ENCODE data around the gene ITPKB.

The ITPKB gene

GRCh38 chr1:226692051-226692792 is 46.9 kb downstream of the ITPKB start:
- H3K27me3 Mint-ChIP-seq: no peaks in the 10 kb centered on the region

DNA sequence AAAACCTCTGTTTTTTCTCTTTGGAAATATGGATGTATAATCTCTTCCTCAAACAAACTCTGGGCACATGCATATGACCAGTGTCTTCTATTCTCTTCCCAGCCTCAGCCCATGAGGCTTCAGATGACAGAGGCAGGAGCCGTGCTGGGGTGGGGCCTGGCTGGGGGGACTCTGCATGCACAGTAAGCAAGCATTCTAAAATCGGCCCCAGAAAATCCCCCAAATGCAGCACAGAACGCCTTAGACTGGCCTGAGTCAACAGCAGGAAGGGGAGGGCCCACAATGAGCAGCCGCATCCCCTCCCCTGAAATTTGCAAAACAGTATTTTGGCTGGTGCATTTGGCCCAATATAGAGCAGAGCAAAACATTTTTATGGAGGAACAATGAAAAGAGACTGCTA is 47.8 kb downstream of the ITPKB start:
- ATAC-seq: peak; percentile 72
- Mint-ChIP-seq H3K4me1 (peaks cover 97% of the 10 kb centered on the region), H3K9me3 (no peaks in the 10 kb centered on the region), H3K27ac (peak overlapping the region; percentile 87 to 99), H3K27me3 (no peaks in the 10 kb centered on the region), H3K4me3 (peak overlapping the region; percentile 65 to 74)
- DNase-seq: peak in 1 of 2 donors; percentile 82

More at GRCh38 chr1:226692051-226692792, 46.9 kb downstream of the ITPKB start:
- no peaks in the 10 kb centered on the region for H3K9me3 Mint-ChIP-seq
- peaks cover 97% of the 10 kb centered on the region for H3K4me1 Mint-ChIP-seq
- DNase-seq (no peak), ATAC-seq (no peak)
- peak overlapping the region; percentile 87 to 99 for H3K27ac Mint-ChIP-seq
- peak overlapping the region; percentile 65 to 74 for H3K4me3 Mint-ChIP-seq

GRCh38 chr1:226690460-226690982 is 48.6 kb downstream of the ITPKB start:
- Mint-ChIP-seq H3K9me3 (no peaks in the 10 kb centered on the region), H3K4me3 (peak overlapping the region; percentile 65 to 74), H3K4me1 (peaks cover 97% of the 10 kb centered on the region), H3K27me3 (no peaks in the 10 kb centered on the region), H3K27ac (peak overlapping the region; percentile 87 to 99)
- peak in 1 of 2 donors; percentile 87 for DNase-seq
- peak; percentile 81 for ATAC-seq

GRCh38 chr1:226688808-226689207 is 50.3 kb downstream of the ITPKB start:
- Mint-ChIP-seq H3K27me3 (no peaks in the 10 kb centered on the region), H3K9me3 (no peaks in the 10 kb centered on the region), H3K4me1 (peaks cover 100% of the 10 kb centered on the region), H3K27ac (peak overlapping the region; percentile 87 to 99), H3K4me3 (peak overlapping the region; percentile 59 to 74)
- DNase-seq (no peak), ATAC-seq (no peak)

- Mint-ChIP-seq H3K27ac (peak overlapping the region; percentile 90 to 99), H3K27me3 (no peaks in the 10 kb centered on the region), H3K4me1 (peaks cover 100% of the 10 kb centered on the region), H3K4me3 (peak overlapping the region; percentile 59 to 74), H3K9me3 (no peaks in the 10 kb centered on the region)
- DNase-seq (peak in 1 of 2 donors; percentile 68), ATAC-seq (peak; percentile 47)
Observed at GRCh38 chr1:226688056-226688748, 50.9 kb downstream of the ITPKB start.

- Mint-ChIP-seq H3K4me3 (peak overlapping the region; percentile 59 to 74), H3K9me3 (no peaks in the 10 kb centered on the region), H3K27me3 (no peaks in the 10 kb centered on the region), H3K27ac (peak overlapping the region; percentile 90 to 91), H3K4me1 (peaks cover 100% of the 10 kb centered on the region)
- peak; percentile 44 for ATAC-seq
- peak in 1 of 2 donors; percentile 64 for DNase-seq
Observed at GRCh38 chr1:226687426-226687825, 51.7 kb downstream of the ITPKB start.

DNA sequence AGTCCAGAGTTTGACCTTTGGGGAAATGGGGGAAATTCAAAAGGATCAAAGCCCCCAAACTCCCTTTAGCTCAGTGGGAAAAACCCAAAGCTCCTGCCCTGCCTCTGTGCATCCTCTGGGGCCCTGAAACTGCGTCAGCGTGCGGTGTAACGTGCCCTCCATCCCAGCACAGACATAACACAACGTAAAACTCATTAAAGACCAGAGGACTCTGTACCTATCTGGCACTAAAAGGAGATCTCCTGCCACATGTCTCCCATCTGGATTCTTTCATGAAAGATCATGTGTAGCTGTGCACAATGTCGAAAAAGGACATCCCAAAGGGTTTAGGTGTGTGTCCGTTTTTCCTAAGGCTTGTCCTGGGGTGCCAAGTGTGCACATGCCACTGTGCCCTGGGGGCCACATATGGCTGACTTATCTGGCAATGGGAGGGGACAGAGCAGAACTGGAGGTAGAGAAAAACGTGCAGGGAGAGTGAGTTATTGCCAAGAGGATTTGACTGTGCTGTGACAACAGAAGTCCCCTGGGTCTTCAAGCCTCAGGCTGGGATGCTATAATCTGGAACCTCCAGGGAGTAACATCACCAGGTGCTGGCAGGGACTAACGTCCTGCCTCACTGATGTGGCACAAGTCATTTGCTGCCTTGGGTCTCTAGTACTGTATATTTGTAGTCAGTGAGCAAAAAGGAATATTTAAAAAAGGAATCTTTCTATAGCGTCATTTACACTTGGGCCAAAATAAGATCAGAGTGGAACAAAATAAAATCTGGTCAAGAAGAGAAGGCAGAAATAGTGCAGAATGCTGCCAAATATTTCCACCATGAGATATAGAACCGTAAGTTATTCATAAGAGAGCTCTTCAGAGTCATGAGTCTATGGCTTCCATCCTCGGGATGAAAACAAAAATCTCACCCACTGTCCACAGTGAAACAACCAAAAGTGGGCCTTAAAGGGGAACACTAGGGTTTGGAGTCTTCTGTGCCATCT is 52.3 kb downstream of the ITPKB start:
- H3K4me3 Mint-ChIP-seq: peak overlapping the region; percentile 63 to 74
- no peaks in the 10 kb centered on the region for H3K27me3 Mint-ChIP-seq
- peak overlapping the region; percentile 91 to 95 for H3K27ac Mint-ChIP-seq
- DNase-seq (no peak), ATAC-seq (peak; percentile 19)
- no peaks in the 10 kb centered on the region for H3K9me3 Mint-ChIP-seq
- H3K4me1 Mint-ChIP-seq: peaks cover 100% of the 10 kb centered on the region

DNA sequence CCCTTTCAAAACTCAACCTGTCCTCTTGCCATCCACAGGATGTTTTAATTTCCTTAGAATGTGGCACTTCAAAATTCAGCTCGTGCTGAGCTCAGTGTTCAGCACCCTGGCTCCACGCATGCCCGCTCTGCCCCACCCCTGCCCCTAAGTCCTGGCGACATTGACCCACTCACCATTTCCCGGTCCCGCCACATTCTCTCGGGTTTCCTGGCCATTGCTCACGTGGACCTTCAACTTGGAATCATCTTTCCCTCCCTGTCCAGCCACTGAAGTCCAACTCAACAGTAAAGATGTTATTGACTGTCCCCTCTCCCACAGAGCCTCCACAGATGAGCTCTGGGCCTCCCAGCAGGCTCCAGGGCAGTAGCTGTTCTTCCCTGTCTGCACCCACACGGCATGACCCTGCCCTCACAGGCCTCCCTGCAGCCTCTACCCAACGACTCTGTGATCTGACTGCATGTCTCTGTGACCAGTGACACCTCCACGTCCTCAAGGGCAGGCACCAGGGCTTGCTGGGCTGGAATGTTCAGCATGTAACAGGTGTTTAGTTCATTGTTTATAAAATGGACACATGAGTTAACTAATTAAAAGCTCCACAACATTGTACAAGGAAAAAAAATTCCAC is 53.8 kb downstream of the ITPKB start:
- H3K9me3 Mint-ChIP-seq: no peaks in the 10 kb centered on the region
- peaks cover 100% of the 10 kb centered on the region for H3K4me1 Mint-ChIP-seq
- no peak for ATAC-seq
- no peaks in the 10 kb centered on the region for H3K27me3 Mint-ChIP-seq
- peak overlapping the region; percentile 91 to 95 for H3K27ac Mint-ChIP-seq
- no peak for DNase-seq
- H3K4me3 Mint-ChIP-seq: peak overlapping the region; percentile 63 to 67

- peak overlapping the region; percentile 69 to 92 for H3K27ac Mint-ChIP-seq
- no peak for ATAC-seq
Observed at GRCh38 chr1:226684026-226684425, 55.1 kb downstream of the ITPKB start.

DNA sequence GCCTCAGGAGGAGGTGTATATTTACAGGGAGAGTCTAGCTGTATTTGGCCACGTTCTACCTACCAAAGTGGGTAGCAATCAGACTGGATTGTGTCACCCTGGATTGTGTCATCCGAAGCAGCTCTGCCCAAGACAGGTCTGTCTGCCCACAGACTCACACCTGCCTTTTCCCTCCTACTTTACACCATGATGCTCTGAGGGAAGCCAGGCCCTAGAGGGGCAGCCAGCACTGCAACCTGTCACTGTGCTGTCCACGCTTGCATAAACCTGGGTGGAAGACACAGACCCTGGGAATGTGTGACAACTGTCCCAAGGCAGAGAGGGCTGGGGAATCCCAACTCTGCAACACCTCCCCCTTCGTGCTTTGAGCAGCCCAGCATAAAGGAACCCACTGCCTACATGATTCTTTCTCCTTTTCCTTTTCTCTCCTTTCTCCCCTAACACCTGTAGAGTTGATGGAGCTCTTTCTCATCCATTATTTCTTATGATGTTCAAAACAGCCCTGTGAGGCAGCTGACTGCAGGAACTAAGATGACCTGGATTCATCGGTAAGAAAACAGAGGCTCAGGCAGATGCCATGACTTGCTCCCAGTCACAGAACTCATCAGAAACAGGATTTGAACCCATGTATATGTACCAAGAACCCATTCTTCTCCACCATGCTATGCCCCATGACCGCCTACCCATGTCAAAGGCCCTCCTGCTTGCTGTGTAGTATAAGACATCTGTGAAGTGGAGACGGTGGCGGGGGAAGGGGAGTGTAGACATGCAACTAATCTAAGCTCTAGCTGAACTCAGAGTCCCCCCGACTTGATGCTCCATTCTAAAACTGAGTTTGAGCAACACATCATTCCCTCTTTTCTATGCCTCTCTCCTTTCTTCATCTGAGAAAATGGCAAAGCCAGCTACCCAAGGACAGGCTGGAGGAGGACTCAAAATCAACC is 55.9 kb downstream of the ITPKB start:
- DNase-seq: peak in 1 of 2 donors; percentile 54
- no peaks in the 10 kb centered on the region for H3K9me3 Mint-ChIP-seq
- H3K4me3 Mint-ChIP-seq: peak overlapping the region; percentile 55 to 70
- H3K27ac Mint-ChIP-seq: peak overlapping the region; percentile 87 to 88
- peak; percentile 59 for ATAC-seq
- no peaks in the 10 kb centered on the region for H3K27me3 Mint-ChIP-seq
- peaks cover 100% of the 10 kb centered on the region for H3K4me1 Mint-ChIP-seq

More at GRCh38 chr1:226684026-226684425, 55.1 kb downstream of the ITPKB start:
- Mint-ChIP-seq H3K27me3 (no peaks in the 10 kb centered on the region), H3K4me3 (peak overlapping the region; percentile 55 to 70), H3K4me1 (peaks cover 100% of the 10 kb centered on the region), H3K9me3 (no peaks in the 10 kb centered on the region)
- DNase-seq: no peak

GRCh38 chr1:226681652-226682493 is 57.2 kb downstream of the ITPKB start:
- H3K27ac Mint-ChIP-seq: no peak overlapping the region
- H3K4me3 Mint-ChIP-seq: peak overlapping the region; percentile 5 to 11
- H3K9me3 Mint-ChIP-seq: no peaks in the 10 kb centered on the region
- no peak for DNase-seq
- H3K4me1 Mint-ChIP-seq: peaks cover 100% of the 10 kb centered on the region
- no peaks in the 10 kb centered on the region for H3K27me3 Mint-ChIP-seq
- ATAC-seq: no peak

GRCh38 chr1:226680653-226681052 is 58.4 kb downstream of the ITPKB start:
- DNase-seq (no peak), ATAC-seq (no peak)
- Mint-ChIP-seq H3K9me3 (no peaks in the 10 kb centered on the region), H3K4me1 (peaks cover 100% of the 10 kb centered on the region), H3K27me3 (no peaks in the 10 kb centered on the region), H3K4me3 (peak overlapping the region; percentile 81 to 84), H3K27ac (peak overlapping the region; percentile 84 to 95)

Measured in stimulated activated naive CD8-positive, alpha-beta T cell treated with anti-CD3 and anti-CD28 coated beads, Interleukin-15, amount 100 ng/mL, for 72 hours (primary cell).